ENCODE measurements around the gene PNPLA7. TPM values are rescaled to one million over a fixed set of nuclear protein-coding genes. Genes with fewer than 3 reads are reported as not detected.

Gene PNPLA7
- total RNA-seq, 1 experiment from 2014 or later, result 0.27 TPM

DNA sequence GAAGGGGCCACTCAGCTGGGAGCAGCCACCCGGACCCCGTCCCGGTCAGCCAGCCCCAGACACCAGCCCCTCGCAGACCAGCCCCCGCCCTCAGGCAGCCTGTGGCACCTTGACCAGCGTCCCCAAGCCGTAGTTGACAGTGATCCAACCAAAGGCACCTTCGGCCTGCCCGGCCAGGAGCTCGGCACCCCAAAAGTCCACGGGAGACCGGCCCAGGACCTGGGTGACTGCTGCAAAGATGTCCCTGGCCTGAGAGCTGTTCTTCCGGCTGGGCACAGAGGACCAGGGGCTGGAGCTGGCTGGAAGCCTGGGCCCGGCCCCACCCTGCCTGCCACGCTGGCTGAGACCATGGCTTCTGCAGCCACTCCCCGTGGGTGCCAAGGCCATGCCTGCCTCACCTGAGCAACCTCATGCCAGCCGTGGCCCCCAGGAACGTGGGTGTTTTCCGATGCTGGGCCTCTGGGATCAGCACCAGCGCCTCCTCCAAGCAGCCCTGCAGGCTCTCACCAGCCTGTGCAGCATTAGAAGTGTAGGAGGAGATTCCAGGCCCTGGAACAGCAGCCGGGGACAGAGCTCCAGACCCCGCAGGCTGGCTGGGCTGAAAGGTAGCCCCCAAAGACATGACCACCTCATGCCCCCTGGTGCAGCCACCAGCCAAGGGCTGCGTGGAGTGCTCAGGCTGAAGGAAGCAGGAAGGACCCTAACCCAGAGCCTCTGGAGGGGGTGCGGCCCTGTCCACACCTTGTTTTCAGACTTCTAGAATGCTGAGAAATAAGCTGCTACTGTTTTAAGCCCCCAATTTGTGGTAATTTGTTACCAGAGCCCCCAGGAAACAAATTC is 113.2 kb downstream of the PNPLA7 start:
- DNase-seq (ENCODE audit: low read depth), result no peak

DNA sequence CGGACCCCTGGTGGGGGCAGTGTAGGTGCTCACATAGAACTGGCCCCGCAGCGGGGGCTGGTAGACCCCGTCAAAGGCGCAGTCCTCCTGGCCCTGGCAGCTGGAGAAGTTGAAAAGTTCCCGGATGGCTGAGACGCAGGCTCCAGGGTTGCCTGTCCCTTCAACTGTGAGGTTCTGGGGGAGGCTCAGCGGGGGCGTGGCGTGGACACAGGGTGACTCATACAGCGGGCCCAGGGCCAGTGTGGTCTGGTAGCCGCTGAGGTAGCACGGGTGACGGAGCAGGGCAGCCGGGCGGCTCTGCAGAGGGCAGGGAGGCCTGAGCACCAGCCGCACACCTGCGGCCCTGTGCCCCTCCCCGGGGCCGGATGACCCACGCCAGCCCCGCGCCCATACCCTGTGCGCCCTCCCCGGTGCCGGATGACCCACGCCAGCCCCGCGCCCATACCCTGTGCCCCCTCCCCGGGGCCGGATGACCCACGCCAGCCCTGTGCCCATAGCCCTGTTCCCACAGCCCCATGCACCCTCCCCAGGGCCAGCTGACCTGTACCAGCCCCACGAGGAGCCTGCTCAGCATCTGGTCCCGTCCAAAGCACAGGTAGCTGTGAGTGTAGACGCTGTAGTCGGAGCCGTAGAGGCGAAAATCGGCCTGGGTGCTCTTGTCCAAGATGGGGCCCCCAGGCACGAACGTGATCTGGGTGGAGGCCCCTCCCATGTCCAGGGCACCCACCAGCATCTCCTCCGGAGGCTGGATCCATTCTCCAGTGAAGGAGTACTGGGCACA is 114.0 kb downstream of the PNPLA7 start:
- DNase-seq (ENCODE audit: low read depth), result peak; percentile 94

DNA sequence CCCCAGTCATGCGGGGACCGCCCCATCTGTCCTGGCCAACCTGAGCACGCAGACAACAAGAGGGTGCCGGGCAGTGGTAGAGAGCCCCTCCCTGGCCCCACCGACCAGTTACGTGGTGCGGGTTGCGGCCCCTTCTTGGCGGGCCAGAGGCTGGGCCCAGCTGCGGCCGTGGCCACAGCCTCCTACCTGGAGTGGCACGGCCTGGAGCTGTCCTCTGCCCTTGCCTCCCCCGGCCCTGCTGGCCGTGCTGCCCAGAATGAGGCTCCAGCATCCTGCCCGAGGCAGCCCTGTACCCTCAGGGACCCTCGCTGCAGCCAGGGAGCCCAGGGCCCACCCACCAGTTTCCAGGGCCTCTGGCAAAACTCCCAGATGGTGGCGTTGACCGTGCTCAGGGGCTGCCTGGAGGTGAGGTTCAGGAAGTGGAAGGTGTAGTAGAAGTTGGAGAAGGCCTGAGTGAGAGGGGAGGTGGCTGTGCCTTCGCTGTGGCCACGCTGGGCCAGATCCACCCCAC is 114.8 kb downstream of the PNPLA7 start:
- no peak for DNase-seq (ENCODE audit: low read depth)

DNA sequence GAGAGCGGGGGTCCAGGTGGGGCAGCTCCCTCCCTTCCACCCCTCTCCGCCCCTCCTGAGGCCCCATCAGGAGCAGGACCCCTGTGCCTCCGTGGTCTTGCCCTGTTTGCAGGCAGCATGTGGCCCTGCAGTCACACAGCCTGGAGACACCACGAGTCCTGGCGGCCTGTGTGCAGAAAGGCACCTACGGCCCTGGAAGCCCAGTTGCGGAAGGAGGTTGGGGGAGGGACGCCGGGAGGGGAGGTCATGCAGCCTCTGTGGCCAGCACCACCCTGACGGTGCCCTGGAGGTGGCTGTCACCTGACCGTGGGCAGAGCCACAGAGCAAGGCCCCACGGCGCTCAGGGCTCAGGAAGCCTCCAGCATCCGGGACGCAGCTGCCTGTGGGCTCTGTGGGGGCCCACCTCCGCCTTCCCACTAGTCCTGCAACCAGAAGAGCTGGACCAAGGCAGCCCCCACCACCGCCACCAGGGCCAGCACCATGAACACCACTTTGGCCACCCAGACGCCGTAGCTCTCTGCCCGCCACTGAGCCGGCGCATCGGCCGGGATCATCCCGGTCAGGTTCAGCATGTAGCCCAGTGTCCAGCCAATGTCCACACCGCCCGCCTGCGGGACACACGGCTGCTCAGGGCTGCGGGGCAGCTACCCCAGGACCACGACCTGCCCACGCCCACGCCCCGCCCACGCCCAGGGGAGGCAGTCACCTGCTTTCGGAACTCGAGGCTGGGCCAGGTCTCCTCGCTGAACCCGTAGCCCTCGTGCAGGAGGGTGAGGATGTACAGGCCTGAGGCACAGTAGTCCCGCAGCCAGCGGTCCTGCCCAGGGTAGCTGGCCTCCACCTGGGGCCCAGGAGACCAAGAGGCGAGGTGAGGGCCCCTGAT is 115.5 kb downstream of the PNPLA7 start:
- DNase-seq (ENCODE audit: low read depth), result no peak

DNA sequence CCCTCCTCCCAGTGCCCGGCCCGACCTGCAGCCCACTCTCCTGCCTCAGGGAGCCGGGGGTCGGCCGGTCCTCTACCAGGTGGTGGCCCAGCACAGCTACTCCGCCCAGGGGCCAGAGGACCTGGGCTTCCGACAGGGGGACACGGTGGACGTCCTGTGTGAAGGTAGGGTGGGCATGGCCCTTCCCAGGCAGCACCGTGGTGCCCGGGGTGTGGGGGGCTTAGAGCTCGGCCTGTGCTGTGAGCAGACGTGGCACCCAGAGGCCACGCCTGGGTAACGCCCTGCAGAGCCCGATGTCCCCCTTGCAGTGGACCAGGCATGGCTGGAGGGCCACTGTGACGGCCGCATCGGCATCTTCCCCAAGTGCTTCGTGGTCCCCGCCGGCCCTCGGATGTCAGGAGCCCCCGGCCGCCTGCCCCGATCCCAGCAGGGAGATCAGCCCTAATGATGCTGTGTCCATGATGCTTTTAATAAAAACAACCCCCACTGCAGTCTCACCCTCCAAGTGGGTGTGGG is 116.2 kb downstream of the PNPLA7 start:
- no peak for DNase-seq (ENCODE audit: low read depth)

DNA sequence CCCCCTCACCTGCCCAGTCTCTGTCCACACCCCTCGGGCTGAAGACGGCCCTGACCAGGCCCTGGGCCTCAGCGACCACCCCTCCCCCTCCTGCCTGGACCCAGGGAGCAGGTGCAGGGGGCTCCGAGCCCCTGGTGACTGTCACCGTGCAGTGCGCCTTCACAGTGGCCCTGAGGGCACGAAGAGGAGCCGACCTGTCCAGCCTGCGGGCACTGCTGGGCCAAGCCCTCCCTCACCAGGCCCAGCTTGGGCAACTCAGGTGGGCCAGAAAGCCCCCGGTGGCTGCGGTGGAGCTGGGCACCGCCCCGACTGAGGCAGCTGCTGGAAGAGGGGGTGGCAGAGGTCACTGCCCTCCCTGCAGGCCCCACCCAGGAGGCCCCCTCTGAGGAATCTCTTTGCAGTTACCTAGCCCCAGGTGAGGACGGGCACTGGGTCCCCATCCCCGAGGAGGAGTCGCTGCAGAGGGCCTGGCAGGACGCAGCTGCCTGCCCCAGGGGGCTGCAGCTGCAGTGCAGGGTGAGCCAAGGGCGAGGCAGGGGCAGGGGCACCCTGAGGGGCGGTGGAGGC is 116.8 kb downstream of the PNPLA7 start:
- DNase-seq (ENCODE audit: low read depth), result no peak

DNA sequence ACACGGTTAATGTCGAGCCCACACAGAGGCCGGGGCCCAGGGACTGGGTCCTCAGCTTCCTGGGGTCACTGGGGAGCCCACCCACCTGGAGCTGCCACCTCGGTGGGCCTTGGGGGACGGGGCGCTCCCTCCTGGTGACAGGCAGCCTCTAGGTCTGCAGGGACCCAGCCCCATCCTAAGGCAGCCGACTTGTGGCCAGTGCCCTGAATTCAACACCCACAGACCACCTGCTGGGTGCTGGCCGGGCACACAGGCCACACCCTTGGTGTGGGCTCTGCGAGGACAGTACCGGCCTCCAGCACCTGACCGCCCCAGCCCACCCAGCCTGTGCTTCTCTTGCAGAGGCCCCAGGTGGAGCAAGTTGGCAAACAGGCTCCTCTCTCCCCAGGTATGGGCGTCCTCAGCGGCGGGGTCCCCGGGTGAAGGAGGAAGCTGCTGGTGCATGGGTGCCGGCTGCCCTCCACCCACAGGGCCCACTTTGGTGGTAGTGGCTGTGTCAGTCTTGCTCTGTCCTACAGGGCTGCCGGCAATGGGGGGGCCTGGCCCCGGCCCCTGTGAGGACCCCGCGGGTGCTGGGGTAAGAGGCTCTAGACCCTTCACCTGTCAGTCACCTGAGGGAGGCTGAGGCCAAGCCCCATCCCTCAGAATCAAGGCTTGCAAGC is 117.4 kb downstream of the PNPLA7 start:
- DNase-seq (ENCODE audit: low read depth), result no peak

DNA sequence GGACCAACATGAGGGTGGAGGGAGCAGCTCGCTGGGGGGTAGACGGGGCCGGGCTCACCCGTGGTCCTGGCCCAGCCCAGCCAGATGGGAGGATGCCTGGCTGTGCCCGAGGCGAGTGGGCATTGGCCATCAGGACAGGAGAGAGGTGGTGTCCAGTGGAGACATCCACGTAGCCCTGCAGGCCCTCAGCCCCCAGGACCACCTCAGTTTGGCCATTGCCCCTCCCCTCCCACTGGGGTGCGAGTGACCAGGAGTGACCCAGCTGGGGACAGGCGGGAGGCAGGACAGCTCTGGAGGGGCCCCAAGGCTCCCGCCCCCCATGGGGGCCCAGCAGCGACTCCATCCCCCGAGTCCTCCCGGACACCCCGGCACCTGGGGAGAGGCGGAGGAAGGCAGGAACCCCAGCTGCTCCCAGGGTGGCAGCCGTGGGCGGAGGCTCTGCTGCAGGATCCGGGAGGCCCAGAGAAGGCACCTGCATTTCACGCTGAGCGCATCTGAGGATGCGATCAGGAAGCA is 118.7 kb downstream of the PNPLA7 start:
- DNase-seq (ENCODE audit: low read depth), result no peak

DNA sequence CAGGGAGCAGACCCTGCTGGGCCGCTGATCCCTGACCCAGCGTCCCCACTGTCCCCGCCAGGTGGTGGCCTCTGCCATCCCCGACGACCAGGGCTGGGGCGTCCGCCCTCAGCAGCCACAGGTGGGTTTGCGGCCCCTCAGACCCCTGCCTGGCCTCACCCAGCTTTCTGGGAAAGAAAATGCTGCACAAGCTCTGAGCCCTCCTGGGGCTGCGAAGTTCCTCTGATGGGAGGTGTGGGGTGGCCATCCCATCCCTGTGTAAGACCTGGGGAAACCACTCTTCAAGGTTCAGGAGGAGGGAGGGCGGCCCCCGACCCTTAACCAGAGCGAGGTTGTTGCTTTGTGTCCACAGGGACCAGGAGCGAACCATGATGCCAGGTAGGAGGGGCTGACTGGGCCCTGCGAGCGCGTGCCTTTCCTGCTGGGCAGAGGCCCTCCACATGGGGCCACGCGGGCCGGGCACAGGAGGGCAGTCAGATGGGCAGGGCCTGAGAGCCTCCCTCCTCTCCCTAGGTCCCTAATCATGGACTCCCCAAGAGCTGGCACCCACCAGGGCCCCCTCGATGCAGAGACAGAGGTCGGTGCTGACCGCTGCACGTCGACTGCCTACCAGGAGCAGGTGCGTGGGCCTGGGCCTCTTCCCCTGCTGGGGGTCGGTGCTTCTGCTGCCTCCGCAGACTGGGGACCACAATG is 119.3 kb downstream of the PNPLA7 start:
- DNase-seq (ENCODE audit: low read depth), result no peak

DNA sequence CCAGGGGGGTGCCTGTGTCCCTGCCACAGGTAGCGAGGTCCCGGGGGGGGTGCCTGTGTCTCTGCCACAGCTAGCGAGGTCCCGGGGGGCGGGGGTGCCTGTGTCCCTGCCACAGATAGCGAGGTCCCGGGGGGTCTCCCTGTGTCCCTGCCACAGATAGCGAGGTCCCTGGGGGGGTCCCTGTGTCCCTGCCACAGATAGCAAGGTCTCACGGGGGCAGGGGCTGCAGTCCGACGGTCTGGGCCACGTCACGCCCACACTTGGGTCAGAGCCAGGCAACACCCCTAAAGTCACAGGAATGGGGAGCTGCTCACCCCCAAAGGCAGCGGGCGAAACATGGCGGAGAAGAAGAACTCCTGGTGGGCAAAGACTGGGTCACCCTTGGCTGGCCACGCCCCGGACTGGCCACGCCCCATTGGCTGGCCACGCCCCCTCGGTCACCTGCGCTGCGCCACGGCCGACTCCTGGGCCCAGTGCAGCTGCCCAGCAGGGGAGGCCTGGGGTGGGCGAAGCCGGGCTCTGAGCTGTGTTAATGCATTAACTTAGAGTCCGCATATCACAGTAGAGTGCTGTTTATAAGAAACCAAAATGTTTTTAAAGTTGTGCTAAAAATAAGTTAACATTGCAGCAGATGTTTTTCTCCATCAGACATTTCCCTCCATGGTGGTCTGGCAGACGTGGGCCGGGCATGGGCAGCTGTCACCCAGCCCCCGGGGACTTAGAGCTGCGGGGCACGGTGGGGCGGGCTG is 120.1 kb downstream of the PNPLA7 start:
- DNase-seq (ENCODE audit: low read depth), result no peak

DNA sequence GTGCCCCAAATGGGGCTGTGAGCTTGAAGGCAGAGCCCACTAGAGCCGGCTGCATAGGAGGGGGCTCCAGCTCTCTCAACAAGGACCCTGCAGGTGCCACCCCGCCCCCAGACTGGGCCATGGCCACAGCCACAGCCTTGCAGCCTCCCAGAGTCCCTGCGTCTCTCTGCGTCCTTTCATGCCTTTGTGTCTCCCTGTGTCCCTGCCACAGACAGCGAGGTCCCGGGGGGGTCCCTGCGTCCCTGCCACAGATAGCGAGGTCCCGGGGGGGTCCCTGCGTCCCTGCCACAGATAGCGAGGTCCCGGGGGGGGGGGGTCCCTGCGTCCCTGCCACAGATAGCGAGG is 120.7 kb downstream of the PNPLA7 start:
- no peak for DNase-seq (ENCODE audit: low read depth)

DNA sequence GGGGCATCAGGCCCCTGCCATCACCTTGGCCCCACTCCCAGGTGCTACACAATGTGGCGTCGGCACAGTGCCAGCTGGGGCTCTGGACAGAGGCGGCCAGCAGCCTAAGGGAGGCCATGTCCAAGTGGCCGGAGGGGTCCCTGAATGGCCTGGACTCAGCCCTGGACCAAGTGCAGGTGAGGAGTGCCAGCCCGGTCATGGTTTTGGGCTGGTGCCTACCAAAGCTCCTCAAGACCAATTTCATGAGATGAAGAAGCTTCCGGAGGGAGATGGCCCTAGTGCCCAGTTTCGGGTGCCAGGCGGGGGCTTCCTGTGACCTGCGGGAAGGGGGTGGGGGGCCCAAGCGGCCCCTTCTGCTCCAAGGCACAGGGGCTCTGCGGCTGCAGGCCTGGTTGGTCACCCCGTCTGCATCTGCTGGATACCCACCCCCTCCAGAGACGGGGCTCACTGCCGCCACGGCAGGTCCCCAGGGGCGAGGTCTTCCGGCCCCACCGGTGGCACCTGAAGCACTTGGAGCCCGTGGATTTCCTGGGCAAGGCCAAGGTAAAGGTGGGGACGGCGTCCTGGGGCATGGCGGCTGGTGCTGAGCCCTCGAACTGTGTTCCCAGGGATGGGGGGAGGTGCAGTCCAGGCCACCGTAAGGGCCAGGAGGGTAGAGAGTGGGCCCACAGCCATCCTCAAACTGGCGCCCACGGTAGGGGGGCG is 121.2 kb downstream of the PNPLA7 start:
- no peak for DNase-seq (ENCODE audit: low read depth)

DNA sequence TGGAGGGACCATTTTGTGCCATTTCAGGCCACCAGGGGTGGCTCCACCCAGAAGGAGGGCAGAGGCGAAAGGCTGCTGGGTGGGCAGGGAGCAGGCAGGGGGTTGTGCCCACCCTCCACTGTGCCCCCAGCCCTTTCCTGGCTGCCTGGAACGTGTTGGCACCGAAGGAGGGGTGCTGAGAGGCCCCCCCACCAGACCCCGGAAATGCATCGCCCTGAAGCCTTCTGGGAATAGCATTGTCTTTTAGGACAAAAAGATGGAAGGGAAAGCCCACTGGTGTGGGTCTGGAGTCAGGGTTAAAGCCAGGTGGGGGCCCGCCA is 121.9 kb downstream of the PNPLA7 start:
- DNase-seq (ENCODE audit: low read depth), result no peak

DNA sequence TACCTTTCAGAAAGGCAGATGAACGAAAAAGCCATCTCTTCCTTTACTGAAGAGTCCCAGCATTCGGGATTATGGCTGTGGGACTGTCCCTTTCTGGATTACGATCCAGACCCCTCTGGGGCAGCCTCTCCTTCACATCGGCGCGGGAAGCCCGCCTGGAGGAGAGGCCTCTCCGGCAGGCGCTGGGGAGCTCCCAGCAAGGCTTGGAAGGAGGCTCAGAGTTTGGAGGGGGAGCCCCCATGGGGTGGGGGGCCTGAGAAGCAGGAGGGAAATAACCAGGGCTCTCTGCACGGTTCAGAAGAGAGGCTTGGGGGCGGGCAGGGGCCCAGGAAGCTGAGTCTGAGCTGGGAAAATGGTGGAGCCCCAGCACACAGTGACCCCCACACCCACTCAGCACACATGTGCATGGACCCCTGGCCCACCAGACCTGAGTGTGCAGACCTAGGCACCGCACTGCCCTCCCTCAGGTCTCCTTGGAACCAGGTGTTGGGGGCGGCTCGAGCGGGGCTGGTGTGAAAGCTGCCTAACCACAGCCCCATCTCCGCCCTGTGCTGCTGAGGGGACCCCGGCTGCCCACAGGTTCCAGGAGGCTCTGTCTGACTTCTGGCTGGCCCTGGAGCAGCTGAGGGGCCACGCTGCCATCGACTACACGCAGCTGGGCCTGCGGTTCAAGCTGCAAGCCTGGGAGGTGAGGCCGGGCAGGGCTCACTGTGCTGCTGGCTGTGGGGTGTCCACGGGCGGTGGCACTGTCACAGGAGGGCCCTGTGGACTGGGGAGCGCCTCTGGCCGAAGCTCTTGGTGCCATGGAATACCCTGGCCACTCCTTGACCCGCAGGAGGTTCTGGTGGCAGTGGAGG is 122.5 kb downstream of the PNPLA7 start:
- no peak for DNase-seq (ENCODE audit: low read depth)

DNA sequence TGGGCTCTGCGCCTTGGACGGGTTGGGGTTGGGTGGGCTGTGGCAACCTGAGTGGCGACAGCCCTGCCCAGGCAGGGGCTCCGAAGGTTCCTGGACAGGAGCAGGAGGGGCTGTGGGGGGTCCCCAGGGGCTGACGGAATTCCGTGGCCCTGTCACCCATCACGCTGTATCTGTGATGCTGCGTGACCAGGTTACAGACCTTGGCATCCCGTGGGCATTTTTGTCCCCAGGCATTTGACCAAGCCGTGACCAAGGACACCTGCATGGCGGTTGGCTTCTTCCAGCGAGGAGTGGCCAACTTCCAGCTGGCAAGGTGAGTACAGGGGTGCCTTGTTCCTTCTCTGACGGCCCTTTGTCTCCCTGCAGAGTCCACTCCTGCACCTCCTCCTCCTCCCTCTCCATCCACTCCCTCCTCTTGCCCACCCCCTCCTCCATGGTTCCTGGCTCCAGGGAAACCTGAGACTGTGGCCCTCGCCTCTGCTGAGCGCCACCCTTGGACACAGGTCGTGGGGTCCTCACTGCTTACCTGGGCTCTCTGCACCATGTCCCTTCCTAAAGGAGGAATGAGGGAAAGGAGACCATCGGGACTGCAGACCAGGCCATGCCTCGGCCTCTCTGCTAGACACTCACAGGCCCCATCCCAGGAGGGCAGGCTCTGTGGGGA is 124.1 kb downstream of the PNPLA7 start:
- DNase-seq (ENCODE audit: low read depth), result no peak

DNA sequence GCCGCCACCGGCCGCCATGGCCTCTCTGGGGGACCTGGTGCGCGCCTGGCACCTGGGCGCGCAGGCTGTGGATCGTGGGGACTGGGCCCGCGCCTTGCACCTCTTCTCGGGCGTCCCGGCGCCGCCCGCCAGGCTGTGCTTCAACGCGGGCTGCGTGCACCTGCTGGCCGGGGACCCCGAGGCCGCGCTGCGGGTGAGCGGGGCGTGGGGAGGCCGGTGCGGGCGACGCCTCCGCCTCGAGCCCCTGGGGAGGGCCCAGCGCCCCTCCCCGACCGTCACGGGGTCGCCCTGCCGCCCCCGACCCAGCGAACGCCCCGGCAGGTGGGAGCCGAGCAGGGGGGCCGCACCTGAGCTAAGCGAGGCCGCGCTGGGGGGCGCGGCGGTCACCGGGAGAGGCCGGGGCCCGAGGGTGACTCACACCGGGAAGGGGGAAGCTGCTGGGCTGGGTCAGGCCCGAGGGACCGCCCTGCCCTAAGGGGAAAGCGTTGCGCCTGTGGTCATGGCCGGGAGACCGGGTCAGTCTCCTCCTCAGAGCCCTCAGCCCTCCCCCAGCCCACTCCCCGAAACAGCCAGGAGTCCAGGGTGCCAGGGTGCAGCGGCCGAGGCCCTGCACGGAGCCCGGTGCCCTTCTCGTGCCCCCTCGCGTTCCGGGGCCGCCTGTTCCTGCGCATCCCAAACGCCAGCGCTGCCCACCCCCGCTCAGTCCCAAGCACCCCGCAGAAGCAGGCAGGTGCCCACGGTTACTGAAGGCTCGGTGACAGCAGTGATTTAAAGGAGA is 126.5 kb downstream of the PNPLA7 start:
- peak; percentile 31 for DNase-seq (ENCODE audit: low read depth)

All from M059J (cell line).